ENCODE results near the gene CUX1.
"Not testable (repeated sequence)": the region's sequence is repeated elsewhere in the genome, so short reads cannot be mapped to it uniquely, and the experiment has no call there.

The CUX1 gene

GRCh38 chr7:101817471-101818286 is at the start of gene CUX1:
Gene CUX1 (plus strand): TSS chr7:101817626. CDS start chr7:101817640, 14 bp downstream.
- DNase-seq = no peak

- no peak for DNase-seq
Measured at GRCh38 chr7:101768280-101768679, 49.1 kb upstream of the CUX1 start.

GRCh38 chr7:101770466-101770865 is 47.0 kb upstream of the CUX1 start:
- no peak for DNase-seq

GRCh38 chr7:101772508-101773211 is 44.8 kb upstream of the CUX1 start:
- no peak for DNase-seq

- no peak for DNase-seq
Measured at GRCh38 chr7:101775181-101775580, 42.2 kb upstream of the CUX1 start.

GRCh38 chr7:101778026-101778580 is 39.3 kb upstream of the CUX1 start:
- no peak for DNase-seq

- no peak for DNase-seq
Measured at GRCh38 chr7:101779267-101779666, 38.2 kb upstream of the CUX1 start.

GRCh38 chr7:101780281-101780680 is 37.1 kb upstream of the CUX1 start:
- DNase-seq = no peak

- DNase-seq = no peak
Measured at GRCh38 chr7:101781439-101781838, 36.0 kb upstream of the CUX1 start.

GRCh38 chr7:101782476-101782875 is 35.0 kb upstream of the CUX1 start:
- no peak for DNase-seq

GRCh38 chr7:101782896-101783295 is 34.5 kb upstream of the CUX1 start:
- no peak for DNase-seq

- DNase-seq = no peak
Measured at GRCh38 chr7:101783381-101784181, 33.8 kb upstream of the CUX1 start.

- DNase-seq = no peak
Measured at GRCh38 chr7:101784292-101785127, 32.9 kb upstream of the CUX1 start.

GRCh38 chr7:101787864-101788263 is 29.6 kb upstream of the CUX1 start:
- DNase-seq = no peak

GRCh38 chr7:101788517-101788916 is 28.9 kb upstream of the CUX1 start:
- no peak for DNase-seq

- no peak for DNase-seq
Measured at GRCh38 chr7:101790566-101791293, 26.7 kb upstream of the CUX1 start.

GRCh38 chr7:101792051-101792681 is 25.3 kb upstream of the CUX1 start:
- no peak for DNase-seq

- not testable (repeated sequence) for DNase-seq
Measured at GRCh38 chr7:101792682-101793071, 24.7 kb upstream of the CUX1 start.

GRCh38 chr7:101795461-101795860 is 22.0 kb upstream of the CUX1 start:
- no peak for DNase-seq

GRCh38 chr7:101798173-101798572 is 19.3 kb upstream of the CUX1 start:
- not testable (repeated sequence) for DNase-seq

Data from NCI-H748 treated with DMSO at 0.1 percent for 48 hours (cell line).